Measurements from ENCODE around the gene BRPF3. TPM values are rescaled to one million over a fixed set of nuclear protein-coding genes. Genes with fewer than 3 reads are reported as not detected.

BRPF3 gene
- total and polyA plus RNA-seq, 10 of the 15 experiments (the other 5 are each of a cell fraction or from before 2014, with no cell fraction given), result 2.3 to 16.1 (median 6.7) TPM

GRCh38 chr6:36209606-36210005, 13.1 kb downstream of the BRPF3 start:
- no peak overlapping the region for H3K4me3 ChIP-seq
- TF ChIP-seq, protein P1, sequence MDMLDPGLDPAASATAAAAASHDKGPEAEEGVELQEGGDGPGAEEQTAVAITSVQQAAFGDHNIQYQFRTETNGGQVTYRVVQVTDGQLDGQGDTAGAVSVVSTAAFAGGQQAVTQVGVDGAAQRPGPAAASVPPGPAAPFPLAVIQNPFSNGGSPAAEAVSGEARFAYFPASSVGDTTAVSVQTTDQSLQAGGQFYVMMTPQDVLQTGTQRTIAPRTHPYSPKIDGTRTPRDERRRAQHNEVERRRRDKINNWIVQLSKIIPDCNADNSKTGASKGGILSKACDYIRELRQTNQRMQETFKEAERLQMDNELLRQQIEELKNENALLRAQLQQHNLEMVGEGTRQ (IDR thresholded peaks at IDR 0.05; ENCODE audit: borderline replicate concordance, low read depth, low read length), result no peak
- TF ChIP-seq NFYB (IDR thresholded peaks at IDR 0.05; ENCODE audit: insufficient read depth, low read depth, low read length), result no peak
- TF ChIP-seq FOXM1 (IDR thresholded peaks at IDR 0.05; ENCODE audit: low read depth, low read length), result no peak
- TF ChIP-seq, protein P2, sequence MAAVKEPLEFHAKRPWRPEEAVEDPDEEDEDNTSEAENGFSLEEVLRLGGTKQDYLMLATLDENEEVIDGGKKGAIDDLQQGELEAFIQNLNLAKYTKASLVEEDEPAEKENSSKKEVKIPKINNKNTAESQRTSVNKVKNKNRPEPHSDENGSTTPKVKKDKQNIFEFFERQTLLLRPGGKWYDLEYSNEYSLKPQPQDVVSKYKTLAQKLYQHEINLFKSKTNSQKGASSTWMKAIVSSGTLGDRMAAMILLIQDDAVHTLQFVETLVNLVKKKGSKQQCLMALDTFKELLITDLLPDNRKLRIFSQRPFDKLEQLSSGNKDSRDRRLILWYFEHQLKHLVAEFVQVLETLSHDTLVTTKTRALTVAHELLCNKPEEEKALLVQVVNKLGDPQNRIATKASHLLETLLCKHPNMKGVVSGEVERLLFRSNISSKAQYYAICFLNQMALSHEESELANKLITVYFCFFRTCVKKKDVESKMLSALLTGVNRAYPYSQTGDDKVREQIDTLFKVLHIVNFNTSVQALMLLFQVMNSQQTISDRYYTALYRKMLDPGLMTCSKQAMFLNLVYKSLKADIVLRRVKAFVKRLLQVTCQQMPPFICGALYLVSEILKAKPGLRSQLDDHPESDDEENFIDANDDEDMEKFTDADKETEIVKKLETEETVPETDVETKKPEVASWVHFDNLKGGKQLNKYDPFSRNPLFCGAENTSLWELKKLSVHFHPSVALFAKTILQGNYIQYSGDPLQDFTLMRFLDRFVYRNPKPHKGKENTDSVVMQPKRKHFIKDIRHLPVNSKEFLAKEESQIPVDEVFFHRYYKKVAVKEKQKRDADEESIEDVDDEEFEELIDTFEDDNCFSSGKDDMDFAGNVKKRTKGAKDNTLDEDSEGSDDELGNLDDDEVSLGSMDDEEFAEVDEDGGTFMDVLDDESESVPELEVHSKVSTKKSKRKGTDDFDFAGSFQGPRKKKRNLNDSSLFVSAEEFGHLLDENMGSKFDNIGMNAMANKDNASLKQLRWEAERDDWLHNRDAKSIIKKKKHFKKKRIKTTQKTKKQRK (IDR thresholded peaks at IDR 0.05; ENCODE audit: low read depth, low read length), result no peak
- TF ChIP-seq YY1 (IDR thresholded peaks at IDR 0.05; ENCODE audit: low read depth, low read length), result no peak
- no peak for TF ChIP-seq BACH1 (IDR thresholded peaks at IDR 0.05; ENCODE audit: borderline replicate concordance)
- TF ChIP-seq ESRRA (IDR thresholded peaks at IDR 0.05; ENCODE audit: low read length), result no peak
- no peak for TF ChIP-seq ZNF274 (IDR thresholded peaks at IDR 0.05; ENCODE audit: insufficient read depth, insufficient read length)
- H3K79me2 ChIP-seq (ENCODE audit: control insufficient read depth, insufficient read depth, low read length), result no peaks in the 10 kb centered on the region
- no peak overlapping the region for H3K27ac ChIP-seq (ENCODE audit: control insufficient read depth, insufficient read depth)
- no peak overlapping the region for H3K9ac ChIP-seq (ENCODE audit: control insufficient read depth, insufficient read depth, low read length)
- ATAC-seq, result no peak
- H3K9me3 ChIP-seq (replicated peaks; ENCODE audit: control insufficient read depth, insufficient read depth, low read length), result no peaks in the 10 kb centered on the region; the same call in 2 of the 3 replicates
- no peak for FAIRE-seq
- intact Hi-C loops (cut with micrococcal nuclease; ENCODE audit: unreplicated experiment) (no loop called here), in situ Hi-C loops (cut with MboI) (no loop called here)
- WGBS (ENCODE audit: insufficient coverage, insufficient replicate concordance, low lambda C conversion rate, missing lambda C conversion rate), result 100% methylated on average over 1 of the region's 1 CpG
- peaks cover 17 to 31% of the 10 kb centered on the region in 2 experiments for H3K36me3 ChIP-seq (ENCODE audit: control insufficient read depth in 2 of 2, insufficient read depth in 2 of 2, low read length in 1 of 2)
- ChIA-PET SMC1A (ENCODE audit: uncharacterized antibody, unreplicated experiment) (interaction anchor here (1.3 kb wide), 1 partner anchor 9 kb away, joined by 4 read pairs; no protein-coding TSS in a partner anchor), POLR2A (no interaction called here), CTCF (interaction anchor here (1.0 kb wide), 1 partner anchor 12 kb away, joined by 3 read pairs; no protein-coding TSS in a partner anchor), RAD21 (ENCODE audit: unreplicated experiment) (interaction anchor here (1.0 kb wide), 1 partner anchor 149 kb away, joined by 3 read pairs; no protein-coding TSS in a partner anchor)
- DNase-seq (ENCODE audit: low read depth, low spot score), result no peak
- H3K4me2 ChIP-seq (ENCODE audit: control insufficient read depth, insufficient read depth), result no peak overlapping the region
- H2AFZ ChIP-seq (ENCODE audit: control insufficient read depth, low read depth, low read length), result no peak overlapping the region
- H3K27me3 ChIP-seq (replicated peaks in 1 of 2; ENCODE audit: control insufficient read depth in 2 of 2, insufficient read depth in 2 of 2, low read length in 1 of 2), result no peaks in the 10 kb centered on the region
- peaks cover 1% of the 10 kb centered on the region; the same call in 1 of the 2 replicates for H3K4me1 ChIP-seq (ENCODE audit: control insufficient read depth, insufficient read depth, low read length)
- no peaks in the 10 kb centered on the region for H4K20me1 ChIP-seq (ENCODE audit: control insufficient read depth, insufficient read depth)
- no TSS peak for BruUV-seq (replicated peaks)

Data from GM12878 (cell line).